ENCODE data around the gene SEMA3A. TPM values are rescaled to one million over a fixed set of nuclear protein-coding genes. Genes with fewer than 3 reads are reported as not detected.
A peak's percentile ranks its signal among the peaks of the same experiment; 100 is the strongest.

The SEMA3A gene
- total and polyA plus RNA-seq, 2 of the 4 experiments (the other 2 are of a cell fraction): 31.2 to 213 TPM

DNA sequence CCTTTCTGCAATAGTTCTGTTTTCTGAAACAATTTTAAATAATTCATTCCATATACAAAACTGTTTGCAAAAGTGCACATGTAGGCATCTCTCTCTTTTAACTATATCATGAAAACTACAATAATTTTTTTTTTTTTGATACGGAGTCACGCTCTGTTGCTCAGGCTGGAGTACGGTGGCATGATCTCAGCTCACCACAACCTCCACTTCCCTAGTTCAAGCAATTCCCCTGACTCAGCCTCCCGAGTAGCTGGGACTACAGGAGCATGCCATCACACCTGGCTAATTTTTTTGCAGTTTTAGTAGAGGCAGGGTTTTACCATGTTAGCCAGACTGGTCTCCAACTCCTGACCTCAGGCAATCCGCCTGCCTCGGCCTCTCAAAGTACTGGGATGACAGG lies 44.0 kb upstream of the SEMA3A start:
- POLR2A ChIA-PET (ENCODE audit: unreplicated experiment): no interaction called here
- Histone ChIP-seq H3K27me3 (ENCODE audit: control insufficient read depth, insufficient read depth, low read length) (no peaks in the 10 kb centered on the region), H2BK5ac (ENCODE audit: low read depth, low read length, poor library complexity, severe bottlenecking) (peak overlapping the region; percentile 51), H3K4me3 (ENCODE audit: insufficient read depth, low read depth, low read length) (no peak overlapping the region), H3K14ac (replicated peaks; ENCODE audit: low read depth, low read length) (no peak overlapping the region), H2BK15ac (ENCODE audit: low read depth, low read length) (peak overlapping the region; percentile 49; the same call in 2 of the 3 replicates), H3K9ac (ENCODE audit: low read depth, low read length) (no peak overlapping the region), H2AK5ac (ENCODE audit: low read depth, low read length) (peak overlapping the region; percentile 79), H4K5ac (ENCODE audit: low read depth, low read length) (peak overlapping the region; percentile 95; the same call in 1 of the 2 replicates), H3K27ac (ENCODE audit: insufficient read depth, low read length) (peak overlapping the region; percentile 74), H4K8ac (ENCODE audit: low read depth in 2 of 2, low read length in 2 of 2) (peak overlapping the region; percentile 73 to 94; a peak in 3 of 4 replicates), H3K79me1 (ENCODE audit: low read depth in 1 of 2, low read length in 2 of 2) (peaks cover 6 to 8% of the 10 kb centered on the region in 2 experiments; a peak in 3 of 4 replicates), H4K91ac (ENCODE audit: insufficient read depth, low read depth, low read length) (peak overlapping the region; percentile 56), H3K9me3 (ENCODE audit: control insufficient read depth, insufficient read depth, low read length) (no peaks in the 10 kb centered on the region; the same call in 1 of the 2 replicates), H3K23ac (ENCODE audit: low read depth, low read length) (no peak overlapping the region), H3K4me2 (ENCODE audit: low read depth, low read length) (no peak overlapping the region), H3K36me3 (ENCODE audit: control insufficient read depth, insufficient read depth, low read length) (no peaks in the 10 kb centered on the region), H3K56ac (ENCODE audit: extremely low read depth, insufficient read depth, low read length) (no peak overlapping the region), H2BK20ac (ENCODE audit: low read depth, low read length) (peak overlapping the region; percentile 75; the same call in 1 of the 2 replicates), H4K20me1 (ENCODE audit: insufficient read depth, low read length) (no peaks in the 10 kb centered on the region), H3K4me1 (ENCODE audit: control insufficient read depth, insufficient read depth, low read length) (peaks cover 9% of the 10 kb centered on the region), H3K9me1 (ENCODE audit: insufficient read depth, low read length) (no peaks in the 10 kb centered on the region; the same call in 1 of the 2 replicates), H3K18ac (ENCODE audit: low read depth, low read length) (peak overlapping the region; percentile 94), H2AK9ac (replicated peaks; ENCODE audit: low read depth, low read length, poor library complexity) (no peak overlapping the region), H2AFZ (replicated peaks; ENCODE audit: low read length, poor library complexity) (no peak overlapping the region), H3K4ac (ENCODE audit: low read depth, low read length) (peak overlapping the region; percentile 72), H2BK120ac (ENCODE audit: low read depth, low read length) (peak overlapping the region; percentile 82; the same call in 1 of the 2 replicates)
- CTCF ChIA-PET: interaction anchor here (0.7 kb wide), 1 partner anchor 8 kb away, joined by 3 read pairs; no protein-coding TSS in a partner anchor
- no CpG with 5 or more reads among the region's 6 CpGs for WGBS, 2 experiments (ENCODE audit: extremely low coverage in 2 of 2, insufficient read length in 1 of 2)
- DNase-seq: no peak
- TF ChIP-seq MAZ (IDR thresholded peaks at IDR 0.05; ENCODE audit: borderline replicate concordance, low read depth, low read length): no peak
- no peak for TF ChIP-seq MXI1 (IDR thresholded peaks at IDR 0.05; ENCODE audit: borderline replicate concordance, low read depth, low read length)
- TF ChIP-seq, protein P1, sequence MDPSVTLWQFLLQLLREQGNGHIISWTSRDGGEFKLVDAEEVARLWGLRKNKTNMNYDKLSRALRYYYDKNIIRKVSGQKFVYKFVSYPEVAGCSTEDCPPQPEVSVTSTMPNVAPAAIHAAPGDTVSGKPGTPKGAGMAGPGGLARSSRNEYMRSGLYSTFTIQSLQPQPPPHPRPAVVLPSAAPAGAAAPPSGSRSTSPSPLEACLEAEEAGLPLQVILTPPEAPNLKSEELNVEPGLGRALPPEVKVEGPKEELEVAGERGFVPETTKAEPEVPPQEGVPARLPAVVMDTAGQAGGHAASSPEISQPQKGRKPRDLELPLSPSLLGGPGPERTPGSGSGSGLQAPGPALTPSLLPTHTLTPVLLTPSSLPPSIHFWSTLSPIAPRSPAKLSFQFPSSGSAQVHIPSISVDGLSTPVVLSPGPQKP (IDR thresholded peaks at IDR 0.05; ENCODE audit: borderline replicate concordance, low read depth, low read length): no peak
- TF ChIP-seq CEBPB (IDR thresholded peaks at IDR 0.05; ENCODE audit: low read depth, low read length): no peak
- no peak for TF ChIP-seq MAFK (IDR thresholded peaks at IDR 0.05; ENCODE audit: low read depth, low read length)
- no peak for TF ChIP-seq FOS (IDR thresholded peaks at IDR 0.05; ENCODE audit: low read depth, low read length)
- TF ChIP-seq RFX5 (IDR thresholded peaks at IDR 0.05; ENCODE audit: low read depth, low read length): no peak
- TF ChIP-seq, protein P2, sequence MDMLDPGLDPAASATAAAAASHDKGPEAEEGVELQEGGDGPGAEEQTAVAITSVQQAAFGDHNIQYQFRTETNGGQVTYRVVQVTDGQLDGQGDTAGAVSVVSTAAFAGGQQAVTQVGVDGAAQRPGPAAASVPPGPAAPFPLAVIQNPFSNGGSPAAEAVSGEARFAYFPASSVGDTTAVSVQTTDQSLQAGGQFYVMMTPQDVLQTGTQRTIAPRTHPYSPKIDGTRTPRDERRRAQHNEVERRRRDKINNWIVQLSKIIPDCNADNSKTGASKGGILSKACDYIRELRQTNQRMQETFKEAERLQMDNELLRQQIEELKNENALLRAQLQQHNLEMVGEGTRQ (IDR thresholded peaks at IDR 0.05; ENCODE audit: low read depth, low read length): no peak
- no peak for TF ChIP-seq BHLHE40 (IDR thresholded peaks at IDR 0.05; ENCODE audit: low read depth, low read length)
- no peak for TF ChIP-seq RCOR1 (IDR thresholded peaks at IDR 0.05; ENCODE audit: insufficient replicate concordance, low read length)
- TF ChIP-seq, protein P3, sequence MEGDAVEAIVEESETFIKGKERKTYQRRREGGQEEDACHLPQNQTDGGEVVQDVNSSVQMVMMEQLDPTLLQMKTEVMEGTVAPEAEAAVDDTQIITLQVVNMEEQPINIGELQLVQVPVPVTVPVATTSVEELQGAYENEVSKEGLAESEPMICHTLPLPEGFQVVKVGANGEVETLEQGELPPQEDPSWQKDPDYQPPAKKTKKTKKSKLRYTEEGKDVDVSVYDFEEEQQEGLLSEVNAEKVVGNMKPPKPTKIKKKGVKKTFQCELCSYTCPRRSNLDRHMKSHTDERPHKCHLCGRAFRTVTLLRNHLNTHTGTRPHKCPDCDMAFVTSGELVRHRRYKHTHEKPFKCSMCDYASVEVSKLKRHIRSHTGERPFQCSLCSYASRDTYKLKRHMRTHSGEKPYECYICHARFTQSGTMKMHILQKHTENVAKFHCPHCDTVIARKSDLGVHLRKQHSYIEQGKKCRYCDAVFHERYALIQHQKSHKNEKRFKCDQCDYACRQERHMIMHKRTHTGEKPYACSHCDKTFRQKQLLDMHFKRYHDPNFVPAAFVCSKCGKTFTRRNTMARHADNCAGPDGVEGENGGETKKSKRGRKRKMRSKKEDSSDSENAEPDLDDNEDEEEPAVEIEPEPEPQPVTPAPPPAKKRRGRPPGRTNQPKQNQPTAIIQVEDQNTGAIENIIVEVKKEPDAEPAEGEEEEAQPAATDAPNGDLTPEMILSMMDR (conservative IDR thresholded peaks at IDR 0.05; ENCODE audit: low read depth, low read length): no peak
- TF ChIP-seq RAD21 (IDR thresholded peaks at IDR 0.05; ENCODE audit: low read length): no peak
- TF ChIP-seq CHD1 (IDR thresholded peaks at IDR 0.05; ENCODE audit: low read depth, low read length): no peak
- TF ChIP-seq POLR2A (IDR thresholded peaks at IDR 0.05; ENCODE audit: low read depth, low read length): no peak
- intact Hi-C loops (cut with micrococcal nuclease) (no loop called here), dilution Hi-C loops (cut with HindIII; ENCODE audit: low sequenced_read_pairs, unreplicated experiment) (no loop called here), in situ Hi-C loops (cut with MboI; ENCODE audit: low sequenced_read_pairs) (no loop called here)
- ATAC-seq (ENCODE audit: low read depth): no peak
- BruUV-seq (replicated peaks): no TSS peak
